ENCODE data around the gene NR1H4. TPM values are rescaled to one million over a fixed set of nuclear protein-coding genes. Genes with fewer than 3 reads are reported as not detected.
A peak's percentile ranks its signal among the peaks of the same experiment; 100 is the strongest.

The NR1H4 gene
- total RNA-seq, 1 donor: under 0.01 TPM

- H3K4me3 ChIP-seq (ENCODE audit: low read depth, low read length): no peak overlapping the region
- TF ChIP-seq CTCF (IDR thresholded peaks at IDR 0.05; ENCODE audit: insufficient read depth, low read depth, low read length): no peak
- DNase-seq (ENCODE audit: low read depth): no peak
These were observed 36.4 kb upstream of the NR1H4 start for GRCh38 chr12:100437038-100437841.

GRCh38 chr12:100439797-100440196 lies 33.9 kb upstream of the NR1H4 start:
- no peak for TF ChIP-seq CTCF (IDR thresholded peaks at IDR 0.05; ENCODE audit: insufficient read depth, low read depth, low read length)
- H3K4me3 ChIP-seq (ENCODE audit: low read depth, low read length): no peak overlapping the region
- no peak for DNase-seq (ENCODE audit: low read depth)

- TF ChIP-seq CTCF (IDR thresholded peaks at IDR 0.05; ENCODE audit: insufficient read depth, low read depth, low read length): no peak
- H3K4me3 ChIP-seq (ENCODE audit: low read depth, low read length): no peak overlapping the region
- DNase-seq (ENCODE audit: low read depth): peak; percentile 19
These were observed 31.3 kb upstream of the NR1H4 start for GRCh38 chr12:100442403-100442802.

- no peak overlapping the region for H3K4me3 ChIP-seq (ENCODE audit: low read depth, low read length)
- TF ChIP-seq CTCF (IDR thresholded peaks at IDR 0.05; ENCODE audit: insufficient read depth, low read depth, low read length): no peak
- no peak for DNase-seq (ENCODE audit: low read depth)
These were observed 30.2 kb upstream of the NR1H4 start for GRCh38 chr12:100443434-100443833.

- no peak overlapping the region for H3K4me3 ChIP-seq (ENCODE audit: low read depth, low read length)
- peak; percentile 2 for DNase-seq (ENCODE audit: low read depth)
- no peak for TF ChIP-seq CTCF (IDR thresholded peaks at IDR 0.05; ENCODE audit: insufficient read depth, low read depth, low read length)
These were observed 28.6 kb upstream of the NR1H4 start for GRCh38 chr12:100445081-100445481.

GRCh38 chr12:100447381-100447780 lies 26.3 kb upstream of the NR1H4 start:
- TF ChIP-seq CTCF (IDR thresholded peaks at IDR 0.05; ENCODE audit: insufficient read depth, low read depth, low read length): no peak
- no peak for DNase-seq (ENCODE audit: low read depth)

GRCh38 chr12:100448656-100449055 lies 25.0 kb upstream of the NR1H4 start:
- no peak for DNase-seq (ENCODE audit: low read depth)
- no peak for TF ChIP-seq CTCF (IDR thresholded peaks at IDR 0.05; ENCODE audit: insufficient read depth, low read depth, low read length)
- no peak overlapping the region for H3K4me3 ChIP-seq (ENCODE audit: low read depth, low read length)

More at GRCh38 chr12:100447381-100447780, 26.3 kb upstream of the NR1H4 start:
- no peak overlapping the region for H3K4me3 ChIP-seq (ENCODE audit: low read depth, low read length)

Measured in fibroblast of villous mesenchyme (primary cell).